Measurements from ENCODE around the gene ARRDC5. TPM values are rescaled to one million over a fixed set of nuclear protein-coding genes. Genes with fewer than 3 reads are reported as not detected.

ARRDC5 gene
- total and polyA plus RNA-seq, 7 donors: not detected

DNA sequence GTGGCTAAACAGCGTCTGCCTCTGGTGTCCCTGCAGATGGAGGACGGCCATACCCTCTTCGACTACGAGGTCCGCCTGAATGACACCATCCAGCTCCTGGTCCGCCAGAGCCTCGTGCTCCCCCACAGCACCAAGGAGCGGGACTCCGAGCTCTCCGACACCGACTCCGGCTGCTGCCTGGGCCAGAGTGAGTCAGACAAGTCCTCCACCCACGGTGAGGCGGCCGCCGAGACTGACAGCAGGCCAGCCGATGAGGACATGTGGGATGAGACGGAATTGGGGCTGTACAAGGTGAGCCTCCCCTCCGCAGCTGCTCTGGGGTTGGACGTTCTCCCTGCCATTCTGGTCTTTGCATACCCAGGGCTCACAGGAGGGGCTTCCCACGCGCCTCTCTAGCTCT lies 26.5 kb upstream of the ARRDC5 start:
- ATAC-seq: no peak
- TF ChIP-seq, protein P1, sequence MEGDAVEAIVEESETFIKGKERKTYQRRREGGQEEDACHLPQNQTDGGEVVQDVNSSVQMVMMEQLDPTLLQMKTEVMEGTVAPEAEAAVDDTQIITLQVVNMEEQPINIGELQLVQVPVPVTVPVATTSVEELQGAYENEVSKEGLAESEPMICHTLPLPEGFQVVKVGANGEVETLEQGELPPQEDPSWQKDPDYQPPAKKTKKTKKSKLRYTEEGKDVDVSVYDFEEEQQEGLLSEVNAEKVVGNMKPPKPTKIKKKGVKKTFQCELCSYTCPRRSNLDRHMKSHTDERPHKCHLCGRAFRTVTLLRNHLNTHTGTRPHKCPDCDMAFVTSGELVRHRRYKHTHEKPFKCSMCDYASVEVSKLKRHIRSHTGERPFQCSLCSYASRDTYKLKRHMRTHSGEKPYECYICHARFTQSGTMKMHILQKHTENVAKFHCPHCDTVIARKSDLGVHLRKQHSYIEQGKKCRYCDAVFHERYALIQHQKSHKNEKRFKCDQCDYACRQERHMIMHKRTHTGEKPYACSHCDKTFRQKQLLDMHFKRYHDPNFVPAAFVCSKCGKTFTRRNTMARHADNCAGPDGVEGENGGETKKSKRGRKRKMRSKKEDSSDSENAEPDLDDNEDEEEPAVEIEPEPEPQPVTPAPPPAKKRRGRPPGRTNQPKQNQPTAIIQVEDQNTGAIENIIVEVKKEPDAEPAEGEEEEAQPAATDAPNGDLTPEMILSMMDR (IDR thresholded peaks at IDR 0.05): no peak

DNA sequence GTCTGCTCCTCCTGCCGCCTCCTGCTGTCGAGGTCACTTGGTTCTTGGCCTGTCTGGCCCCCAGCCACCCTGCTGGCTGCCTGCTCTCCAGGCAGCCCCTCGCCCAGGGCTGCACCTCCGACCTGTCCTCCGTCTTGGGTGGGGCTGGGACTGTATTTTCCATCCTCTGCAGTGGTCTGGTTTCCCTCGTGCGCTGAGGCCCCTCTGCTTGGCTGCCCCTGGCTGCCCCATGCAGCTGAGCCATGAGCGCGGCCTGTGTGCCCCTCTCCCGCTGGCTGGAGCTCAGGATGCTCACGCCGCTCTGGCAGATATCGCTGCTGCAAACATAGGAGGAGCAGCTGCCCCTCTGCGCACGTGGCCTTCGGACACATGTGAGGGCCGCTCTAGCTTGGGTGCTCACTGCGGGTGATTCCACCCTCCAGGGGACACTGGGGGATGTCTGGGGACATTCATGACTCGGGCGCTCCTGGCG lies 20.6 kb upstream of the ARRDC5 start:
- WGBS, 3 donors: 87 to 91% (median 88%) methylated on average over 20 to 21 of the region's 21 CpGs
- Histone ChIP-seq H3K4me3 (no peak overlapping the region), H3K4me1 (peaks cover 5% of the 10 kb centered on the region), H3K27ac (no peak overlapping the region), H3K27me3 (ENCODE audit: insufficient read depth in 3 of 3, low read length in 2 of 3) (no peaks in the 10 kb centered on the region), H3K36me3 (ENCODE audit: insufficient read depth in 1 of 2, low read depth in 1 of 2) (no peaks in the 10 kb centered on the region), H3K9me3 (no peaks in the 10 kb centered on the region)
- no peak for ATAC-seq
- intact Hi-C loops (cut with DNase I): no loop called here
- no peak for DNase-seq
- TF ChIP-seq, protein P1 (IDR thresholded peaks at IDR 0.05): no peak

More for the DNA sequence above, 26.5 kb upstream of the ARRDC5 start:
- WGBS, 3 donors: 86 to 91% (median 90%) methylated on average over 22 of the region's 22 CpGs
- no peaks in the 10 kb centered on the region for H3K27me3 ChIP-seq (ENCODE audit: insufficient read depth in 3 of 3, low read length in 2 of 3)
- intact Hi-C loops (cut with DNase I): no loop called here
- no peak overlapping the region for H3K4me3 ChIP-seq
- DNase-seq: peak in 1 of 2 donors; percentile 57
- no peaks in the 10 kb centered on the region for H3K9me3 ChIP-seq
- H3K27ac ChIP-seq: no peak overlapping the region
- no peaks in the 10 kb centered on the region for H3K36me3 ChIP-seq (ENCODE audit: insufficient read depth in 1 of 2, low read depth in 1 of 2)
- H3K4me1 ChIP-seq: peaks cover 5% of the 10 kb centered on the region

DNA sequence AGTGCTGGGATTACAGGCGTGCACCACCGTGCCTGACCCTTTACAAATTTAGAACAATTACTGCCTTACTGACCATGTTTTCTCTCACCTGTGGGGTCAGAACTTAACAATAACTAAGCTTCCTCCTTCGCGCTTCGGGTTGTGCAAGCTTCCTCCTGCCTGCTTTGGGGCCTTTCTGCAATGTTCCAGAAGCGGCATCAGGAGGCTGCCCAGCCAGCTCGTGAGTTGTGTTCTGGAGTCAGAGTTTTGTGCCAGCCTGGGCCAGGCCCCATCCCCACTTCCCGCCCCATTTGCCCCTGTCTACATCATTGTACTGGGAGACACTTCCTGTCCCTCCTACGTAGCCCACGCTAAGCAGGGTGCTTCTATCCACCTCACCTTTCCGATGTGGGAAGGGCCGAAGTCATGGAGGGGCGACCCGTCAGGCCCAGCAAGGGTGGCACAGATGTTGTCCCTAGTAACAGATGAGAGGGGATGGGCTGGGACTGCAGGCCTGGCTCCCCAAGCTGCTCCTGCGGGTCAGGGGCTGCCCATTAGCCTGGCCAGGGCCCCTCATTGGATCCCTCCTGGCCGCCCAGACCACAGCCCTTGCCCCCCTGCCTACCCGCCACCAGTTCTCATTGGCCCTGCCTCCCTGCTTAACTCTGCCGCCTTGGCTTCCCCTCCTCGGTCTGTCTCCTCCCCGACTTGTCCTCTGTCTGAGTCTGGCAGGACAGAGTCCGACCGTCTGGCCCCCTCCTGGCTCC lies 20.0 kb upstream of the ARRDC5 start:
- ATAC-seq (no peak), DNase-seq (no peak)
- H3K27ac ChIP-seq: no peak overlapping the region
- H3K4me3 ChIP-seq: no peak overlapping the region
- intact Hi-C loops (cut with DNase I): no loop called here
- no peaks in the 10 kb centered on the region for H3K36me3 ChIP-seq (ENCODE audit: insufficient read depth in 1 of 2, low read depth in 1 of 2)
- TF ChIP-seq, protein P1 (IDR thresholded peaks at IDR 0.05): no peak
- peaks cover 5% of the 10 kb centered on the region for H3K4me1 ChIP-seq
- H3K27me3 ChIP-seq (ENCODE audit: insufficient read depth in 3 of 3, low read length in 2 of 3): no peaks in the 10 kb centered on the region
- WGBS, 3 donors: 86 to 89% (median 87%) methylated on average over 21 to 22 of the region's 22 CpGs
- H3K9me3 ChIP-seq: no peaks in the 10 kb centered on the region

DNA sequence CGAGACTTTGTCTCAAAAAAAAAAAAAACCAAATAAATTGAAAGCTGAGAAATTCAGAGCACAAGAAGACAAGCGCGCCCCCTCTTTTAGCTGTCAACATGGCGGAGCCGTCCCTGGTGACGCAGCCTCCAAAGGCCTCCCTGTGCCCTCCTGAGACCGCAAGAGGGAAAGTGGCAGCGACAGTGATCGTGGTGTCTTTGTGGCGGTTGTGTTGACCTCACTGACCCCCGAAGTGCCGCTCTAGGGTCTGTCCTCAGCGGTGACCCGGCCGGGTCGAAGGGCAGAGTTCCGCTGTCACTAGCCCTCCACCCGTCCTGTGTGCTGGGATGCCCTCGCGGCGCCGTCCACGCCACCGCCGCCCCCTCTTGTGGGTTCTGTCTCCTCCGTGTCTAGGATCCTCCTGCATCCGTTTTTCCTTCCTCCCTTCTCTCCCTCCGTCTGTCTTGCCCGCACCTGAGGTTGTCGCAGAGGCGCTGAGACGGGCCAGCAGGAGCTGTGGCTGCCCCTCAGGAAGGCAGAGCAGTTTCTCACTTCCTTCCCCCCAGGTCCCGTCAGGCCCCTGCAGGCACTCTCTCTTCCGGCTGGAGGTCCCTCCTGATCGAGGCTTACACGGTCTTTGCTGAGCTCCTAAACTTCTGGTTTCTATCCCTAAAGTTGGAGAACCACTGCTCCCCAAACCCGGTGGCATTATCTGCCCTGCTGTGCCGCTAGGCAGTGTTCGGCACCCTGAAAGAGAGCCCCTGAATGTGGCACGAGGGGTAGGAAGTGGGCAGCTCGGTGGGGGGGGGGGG lies 13.8 kb upstream of the ARRDC5 start:
- intact Hi-C loops (cut with DNase I): loop anchor here (10.0 kb wide), 2 partner anchors 118 to 182 kb away; no protein-coding TSS in a partner anchor
- Histone ChIP-seq H3K27ac (no peak overlapping the region), H3K4me1 (peaks cover 8% of the 10 kb centered on the region), H3K36me3 (ENCODE audit: insufficient read depth in 1 of 2, low read depth in 1 of 2) (no peaks in the 10 kb centered on the region), H3K27me3 (ENCODE audit: insufficient read depth in 3 of 3, low read length in 2 of 3) (no peaks in the 10 kb centered on the region), H3K9me3 (no peaks in the 10 kb centered on the region), H3K4me3 (peak overlapping the region; percentile 39)
- WGBS, 3 donors: 83 to 88% (median 83%) methylated on average over 36 to 41 of the region's 41 CpGs
- TF ChIP-seq, protein P1 (IDR thresholded peaks at IDR 0.05): no peak
- DNase-seq: no peak
- no peak for ATAC-seq
